RCC 7860 (cell line): ENCODE data around the gene SBDS.
"Not testable (repeated sequence)": the region's sequence is repeated elsewhere in the genome, so short reads cannot be mapped to it uniquely, and the experiment has no call there.

Experiments
- DNase-seq: peaks from one replicate; pipeline ENCODE4 v3.0.0-alpha.2; 2015; ENCODE audit warnings: low spot score
- FAIRE-seq: peaks from 2 replicates; lab custom pipeline; 2012; peaks lifted over from hg19 to GRCh38; lab: Jason Lieb, UNC

Gene SBDS

GRCh38 chr7:66996444-66997191, 1.2 kb upstream of the SBDS start, which contains the start of gene TYW1:
Gene TYW1 (plus strand): TSS chr7:66996833. CDS start chr7:66996979, 146 bp downstream.
- FAIRE-seq: peak; percentile 98

GRCh38 chr7:66994691-66995049, 716 bp downstream of the SBDS start:
- DNase-seq: peak; percentile 80
- FAIRE-seq: peak; percentile 81

More at GRCh38 chr7:66996444-66997191, 1.2 kb upstream of the SBDS start, which contains the start of gene TYW1:
- DNase-seq: peak; percentile 99

GRCh38 chr7:66994051-66994450, 1.3 kb downstream of the SBDS start:
- not testable (repeated sequence) for FAIRE-seq, DNase-seq

- not testable (repeated sequence) for DNase-seq, FAIRE-seq
Observed at GRCh38 chr7:66989552-66989951, 5.8 kb downstream of the SBDS start.

GRCh38 chr7:66980336-66980735, 15.1 kb downstream of the SBDS start:
- not testable (repeated sequence) for FAIRE-seq, DNase-seq

GRCh38 chr7:66979013-66979412, 16.4 kb downstream of the SBDS start:
- not testable (repeated sequence) for DNase-seq, FAIRE-seq

- FAIRE-seq, DNase-seq: not testable (repeated sequence)
Observed at GRCh38 chr7:66978312-66978711, 17.1 kb downstream of the SBDS start.

- DNase-seq: no peak
- FAIRE-seq: no peak
Observed at GRCh38 chr7:66974986-66975590, 20.3 kb downstream of the SBDS start.

- no peak for FAIRE-seq
Observed at GRCh38 chr7:66970310-66970709, 25.1 kb downstream of the SBDS start.

GRCh38 chr7:66969001-66969400, 26.4 kb downstream of the SBDS start:
- FAIRE-seq: not testable (repeated sequence)

More at GRCh38 chr7:66970310-66970709, 25.1 kb downstream of the SBDS start:
- DNase-seq: no peak

GRCh38 chr7:66967029-66967428, 28.4 kb downstream of the SBDS start:
- no peak for FAIRE-seq

More at GRCh38 chr7:66969001-66969400, 26.4 kb downstream of the SBDS start:
- not testable (repeated sequence) for DNase-seq

GRCh38 chr7:66964411-66964810, 31.0 kb downstream of the SBDS start:
- DNase-seq: no peak
- no peak for FAIRE-seq

More at GRCh38 chr7:66967029-66967428, 28.4 kb downstream of the SBDS start:
- no peak for DNase-seq

- FAIRE-seq: no peak
Observed at GRCh38 chr7:66961096-66961495, 34.3 kb downstream of the SBDS start.

GRCh38 chr7:66960192-66960591, 35.2 kb downstream of the SBDS start:
- no peak for FAIRE-seq
- no peak for DNase-seq

More at GRCh38 chr7:66961096-66961495, 34.3 kb downstream of the SBDS start:
- no peak for DNase-seq

GRCh38 chr7:66958538-66959350, 36.6 kb downstream of the SBDS start:
- FAIRE-seq (no peak), DNase-seq (no peak)

- no peak for DNase-seq
- FAIRE-seq: no peak
Observed at GRCh38 chr7:66957595-66958290, 37.6 kb downstream of the SBDS start.

GRCh38 chr7:66953044-66953427, 42.4 kb downstream of the SBDS start:
- FAIRE-seq: no peak
- no peak for DNase-seq

- FAIRE-seq: peak; percentile 93
- peak; percentile 92 for DNase-seq
Observed at GRCh38 chr7:66952343-66953043, 42.9 kb downstream of the SBDS start.

- DNase-seq (no peak), FAIRE-seq (no peak)
Observed at GRCh38 chr7:66950763-66951162, 44.6 kb downstream of the SBDS start.

- no peak for FAIRE-seq
- DNase-seq: no peak
Observed at GRCh38 chr7:66950311-66950710, 45.1 kb downstream of the SBDS start.
